BLaER1 treated with 17β-estradiol and CSF1 and Interleukin-3, amounts not matched to agents 10 nM and 100 nM (cell line): Measurements from ENCODE around the gene CCL18.
"Not testable (repeated sequence)": the region's sequence is repeated elsewhere in the genome, so short reads cannot be mapped to it uniquely, and the experiment has no call there.

Experiments used
- H3K27ac ChIP-seq, 11 experiments: shearing (Covaris generic); formaldehyde crosslinking; 2 replicates each; pipeline ENCODE4 v1.8.1; 2022
- H3K27me3 ChIP-seq, 11 experiments: shearing (Covaris generic); formaldehyde crosslinking; 2 replicates each; pipeline ENCODE4 v1.8.1; 2022
- H3K36me3 ChIP-seq, 11 experiments: shearing (Covaris generic); formaldehyde crosslinking; 2 replicates each; pipeline ENCODE4 v1.8.1; 2022
- H3K4me1 ChIP-seq, 10 experiments: shearing (Covaris generic); formaldehyde crosslinking; 2 replicates each; pipeline ENCODE4 v1.8.1; 2022
- H3K4me2 ChIP-seq, 11 experiments: shearing (Covaris generic); formaldehyde crosslinking; 2 replicates each; pipeline ENCODE4 v1.8.1; 2022
- H3K4me3 ChIP-seq, 10 experiments: shearing (Covaris generic); formaldehyde crosslinking; 2 replicates each; pipeline ENCODE4 v1.8.1; 2022
- H3K9ac ChIP-seq, 11 experiments: shearing (Covaris generic); formaldehyde crosslinking; 2 replicates each; pipeline ENCODE4 v1.8.1; 2022
- H3K9me3 ChIP-seq, 11 experiments: shearing (Covaris generic); formaldehyde crosslinking; replicated peaks in 1 of 11; 2 replicates each; pipeline ENCODE4 v1.8.1; 2022
- H4K20me1 ChIP-seq, 11 experiments: shearing (Covaris generic); formaldehyde crosslinking; 2 replicates each; pipeline ENCODE4 v1.8.1; 2022
- Cebpa-rat ChIP-seq, 11 experiments: shearing (Covaris generic); IDR thresholded peaks; 2 replicates each; pipeline ENCODE4 v1.8.1; 2022

CCL18 gene

DNA sequence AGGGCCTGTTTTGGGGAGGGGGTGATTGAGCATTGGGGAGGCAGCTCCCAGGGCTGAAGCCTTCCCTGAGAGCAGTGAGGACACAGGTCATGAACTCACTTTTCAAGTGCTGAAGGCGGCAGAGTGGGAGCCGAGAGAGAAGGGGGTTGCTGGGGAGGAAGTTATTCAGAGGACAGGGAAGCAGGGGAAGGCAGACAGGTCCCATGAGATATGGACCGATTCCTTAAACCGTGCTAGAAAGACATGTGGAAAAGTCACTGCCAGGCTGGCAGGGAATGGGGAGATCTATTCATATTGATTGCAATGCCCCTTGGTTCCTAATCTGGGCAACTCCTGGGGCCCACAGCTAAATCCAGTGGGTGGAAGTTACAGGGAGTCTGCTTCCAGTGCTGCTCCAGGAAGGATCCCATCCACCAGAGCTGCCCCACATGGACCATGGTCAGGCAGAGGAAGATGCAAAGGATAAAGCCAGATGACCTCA lies 40.7 kb downstream of the CCL18 start:
- peaks cover 0 to 5% (median 0%) of the 10 kb centered on the region in 11 experiments; a peak in 1 of 22 replicates for H3K36me3 ChIP-seq
- H3K27ac ChIP-seq, result peak overlapping the region; percentile 64 to 88 (median 74)
- H3K4me2 ChIP-seq, result peak overlapping the region; percentile 77 to 95 (median 85)
- peaks cover 44 to 80% (median 67%) of the 10 kb centered on the region in 10 experiments for H3K4me1 ChIP-seq
- H3K27me3 ChIP-seq, result no peaks in the 10 kb centered on the region
- peak overlapping the region in 9 of 10 experiments; percentile 23 to 59 (median 41); a peak in 15 of 20 replicates for H3K4me3 ChIP-seq
- TF ChIP-seq Cebpa-rat (IDR thresholded peaks at IDR 0.05), result no peak
- no peaks in the 10 kb centered on the region for H4K20me1 ChIP-seq
- H3K9me3 ChIP-seq, result peaks cover 0 to 1% (median 0%) of the 10 kb centered on the region in 11 experiments; a peak in 1 of 22 replicates
- H3K9ac ChIP-seq, result peak overlapping the region; percentile 43 to 81 (median 72); a peak in 21 of 22 replicates

DNA sequence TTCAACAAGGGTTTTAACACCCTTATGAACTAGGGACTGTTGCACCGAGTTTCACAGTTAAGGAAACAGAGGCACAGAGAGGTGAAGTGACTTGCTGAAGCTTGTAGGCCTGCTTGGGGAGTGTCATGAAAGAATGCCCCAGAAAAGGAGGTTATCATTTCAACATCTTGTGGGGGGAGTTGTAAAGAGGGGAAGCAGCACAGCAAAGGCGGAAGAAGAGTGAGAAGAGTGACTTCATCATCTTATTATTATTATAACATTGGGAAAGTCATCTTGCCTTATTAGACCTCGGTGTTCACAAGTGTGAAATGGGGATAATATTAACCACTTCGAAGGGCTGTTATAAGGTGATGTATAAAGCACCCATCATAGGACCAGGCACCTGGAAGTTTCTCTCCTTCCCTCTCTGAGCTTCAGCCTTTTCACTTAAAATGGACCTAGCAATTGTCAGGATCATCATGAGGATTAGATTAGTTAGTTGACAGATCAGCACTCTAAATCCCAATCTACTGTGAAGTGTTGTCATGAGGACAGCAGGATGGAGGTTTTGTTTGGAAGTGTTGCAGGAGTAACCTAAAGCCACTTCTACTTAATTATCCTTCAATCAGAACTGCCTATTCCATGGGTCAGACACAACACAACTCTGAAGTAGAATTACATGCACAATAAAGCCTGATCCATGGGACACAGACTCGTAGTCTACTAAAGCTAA lies 41.9 kb downstream of the CCL18 start:
- Histone ChIP-seq H3K27me3 (no peaks in the 10 kb centered on the region), H3K4me1 (peaks cover 39 to 71% (median 58%) of the 10 kb centered on the region in 10 experiments), H3K9me3 (peaks cover 0 to 13% (median 4%) of the 10 kb centered on the region in 11 experiments; a peak in 12 of 22 replicates), H4K20me1 (no peaks in the 10 kb centered on the region), H3K36me3 (peaks cover 0 to 5% (median 0%) of the 10 kb centered on the region in 11 experiments; a peak in 1 of 22 replicates), H3K4me2 (peak overlapping the region in 10 of 11 experiments; percentile 77 to 95 (median 86); a peak in 20 of 22 replicates), H3K4me3 (peak overlapping the region in 2 of 10 experiments; percentile 50 to 55; a peak in 4 of 20 replicates), H3K9ac (peak overlapping the region in 3 of 11 experiments; percentile 72 to 81 (median 74); a peak in 4 of 22 replicates), H3K27ac (peak overlapping the region in 6 of 11 experiments; percentile 71 to 84 (median 76); a peak in 9 of 22 replicates)
- no peak for TF ChIP-seq Cebpa-rat (IDR thresholded peaks at IDR 0.05)

DNA sequence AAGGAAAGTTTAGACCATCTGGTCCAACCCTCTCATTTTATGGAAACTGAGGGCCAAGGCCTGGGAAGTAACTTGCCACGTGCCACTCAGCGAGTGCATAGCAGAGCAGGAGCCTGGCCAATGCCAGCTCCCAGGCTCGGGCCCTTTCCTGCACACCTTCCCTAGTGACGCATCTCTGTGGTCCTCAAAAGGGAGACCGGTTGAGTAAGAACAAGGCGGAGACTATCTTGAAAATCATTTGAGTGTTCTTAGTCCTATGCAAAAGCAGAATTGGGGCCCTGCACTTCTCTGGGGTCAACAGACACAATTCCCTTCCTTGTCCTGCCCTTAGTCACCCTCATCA lies 42.4 kb downstream of the CCL18 start:
- H3K9ac ChIP-seq, result peak overlapping the region in 2 of 11 experiments; percentile 35 to 42; a peak in 2 of 22 replicates
- no peaks in the 10 kb centered on the region for H3K27me3 ChIP-seq
- peak overlapping the region in 2 of 10 experiments; percentile 50 to 55; a peak in 3 of 20 replicates for H3K4me3 ChIP-seq
- H3K27ac ChIP-seq, result peak overlapping the region in 5 of 11 experiments; percentile 1 to 84 (median 9); a peak in 5 of 22 replicates
- no peak for TF ChIP-seq Cebpa-rat (IDR thresholded peaks at IDR 0.05)
- H3K4me1 ChIP-seq, result peaks cover 41 to 71% (median 58%) of the 10 kb centered on the region in 10 experiments
- H3K9me3 ChIP-seq, result peaks cover 5 to 18% (median 9%) of the 10 kb centered on the region in 11 experiments; a peak in 17 of 22 replicates
- peaks cover 0 to 5% (median 0%) of the 10 kb centered on the region in 11 experiments; a peak in 1 of 22 replicates for H3K36me3 ChIP-seq
- no peaks in the 10 kb centered on the region for H4K20me1 ChIP-seq
- peak overlapping the region in 9 of 11 experiments; percentile 82 to 95 (median 88); a peak in 11 of 22 replicates for H3K4me2 ChIP-seq

DNA sequence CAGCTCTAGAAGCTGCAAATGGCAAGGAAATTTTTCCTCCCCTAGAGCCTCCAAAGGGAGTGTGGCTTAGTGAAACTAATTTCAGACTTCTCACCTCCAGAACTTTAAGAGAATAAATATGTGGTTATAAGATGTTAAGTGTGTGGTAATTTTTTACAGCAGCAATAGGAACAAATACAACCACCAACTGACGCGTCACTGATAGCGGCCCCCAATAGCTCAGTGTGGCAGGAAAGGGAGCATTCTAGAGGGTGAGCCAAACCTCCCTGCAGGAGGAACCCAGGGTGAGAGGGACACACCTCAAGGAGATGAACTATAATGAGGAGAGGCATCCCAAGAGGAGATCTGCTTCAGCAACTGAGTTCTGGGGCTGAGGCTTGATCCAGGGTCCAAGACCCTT lies 43.6 kb downstream of the CCL18 start:
- Histone ChIP-seq H3K36me3 (peaks cover 0 to 12% (median 0%) of the 10 kb centered on the region in 11 experiments; a peak in 2 of 22 replicates), H3K4me2 (peak overlapping the region in 10 of 11 experiments; percentile 7 to 93 (median 52); a peak in 16 of 22 replicates), H3K4me1 (peaks cover 34 to 65% (median 53%) of the 10 kb centered on the region in 10 experiments), H3K9me3 (peaks cover 17 to 30% (median 21%) of the 10 kb centered on the region in 11 experiments), H3K27ac (peak overlapping the region in 4 of 11 experiments; percentile 41 to 84 (median 62); a peak in 8 of 22 replicates), H4K20me1 (no peaks in the 10 kb centered on the region), H3K9ac (no peak overlapping the region; a peak in 1 of 22 replicates), H3K4me3 (no peak overlapping the region), H3K27me3 (no peaks in the 10 kb centered on the region)
- no peak for TF ChIP-seq Cebpa-rat (IDR thresholded peaks at IDR 0.05)

DNA sequence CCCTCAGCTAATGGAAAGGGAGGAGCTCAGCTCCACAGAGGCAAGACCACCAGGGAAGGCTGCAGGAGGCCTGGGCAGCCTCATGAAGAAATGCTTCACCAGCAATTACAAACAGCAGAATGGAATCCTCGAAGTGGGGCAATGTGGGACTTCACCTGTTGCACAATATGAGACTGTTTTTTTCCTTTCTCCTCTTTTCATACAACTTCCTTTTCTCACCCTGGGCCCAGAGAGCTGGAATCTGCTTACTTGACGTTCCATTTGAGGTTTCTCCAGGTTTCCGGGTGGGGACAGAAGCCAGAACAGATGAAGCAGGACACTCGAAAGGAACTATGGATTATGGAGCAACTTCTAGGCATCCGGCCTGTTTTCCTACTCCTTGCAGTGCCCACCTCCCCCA lies 44.2 kb downstream of the CCL18 start:
- not testable (repeated sequence) for H3K4me3 ChIP-seq, H4K20me1 ChIP-seq, H3K9ac ChIP-seq, H3K27me3 ChIP-seq
- peak overlapping the region in 10 of 11 experiments; percentile 7 to 93 (median 52); a peak in 15 of 22 replicates for H3K4me2 ChIP-seq
- H3K4me1 ChIP-seq, result peaks cover 28 to 59% (median 47%) of the 10 kb centered on the region in 10 experiments
- TF ChIP-seq Cebpa-rat (IDR thresholded peaks at IDR 0.05), result peak in 8 of 11 experiments; percentile 18 to 81 (median 56); a peak in 9 of 22 replicates
- peak overlapping the region in 5 of 11 experiments; percentile 18 to 84 (median 49); a peak in 9 of 22 replicates for H3K27ac ChIP-seq
- H3K36me3 ChIP-seq, result peaks cover 0 to 14% (median 0%) of the 10 kb centered on the region in 11 experiments; a peak in 2 of 22 replicates
- peaks cover 22 to 36% (median 27%) of the 10 kb centered on the region in 11 experiments for H3K9me3 ChIP-seq

DNA sequence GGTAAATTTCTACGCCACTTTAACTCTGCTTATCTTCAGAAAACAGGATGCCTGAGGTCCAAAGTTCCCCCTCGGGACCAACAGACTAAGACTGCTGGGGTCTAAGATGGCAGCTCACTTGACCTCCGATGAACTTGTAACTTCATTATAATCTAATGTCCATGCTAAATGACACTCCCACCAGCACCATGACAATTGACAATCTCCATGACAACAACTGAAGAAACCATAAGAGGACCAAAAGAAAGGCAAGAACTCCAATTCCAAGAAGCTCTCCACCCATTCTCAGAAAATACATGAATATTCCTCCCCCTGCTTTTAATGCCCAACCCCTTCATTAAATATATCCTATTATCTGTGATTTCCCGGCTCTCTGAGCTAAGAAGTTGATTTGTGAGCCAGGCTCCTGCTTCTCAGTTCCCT lies 47.0 kb downstream of the CCL18 start:
- Histone ChIP-seq H3K9me3 (peaks cover 25 to 54% (median 39%) of the 10 kb centered on the region in 11 experiments), H3K4me3 (no peak overlapping the region), H3K4me1 (peaks cover 5 to 32% (median 19%) of the 10 kb centered on the region in 10 experiments; a peak in 18 of 20 replicates), H4K20me1 (no peaks in the 10 kb centered on the region), H3K36me3 (peaks cover 0 to 14% (median 0%) of the 10 kb centered on the region in 11 experiments; a peak in 1 of 22 replicates), H3K4me2 (peak overlapping the region in 1 of 11 experiments; percentile 9; a peak in 1 of 22 replicates), H3K9ac (no peak overlapping the region), H3K27me3 (no peaks in the 10 kb centered on the region), H3K27ac (no peak overlapping the region)
- no peak for TF ChIP-seq Cebpa-rat (IDR thresholded peaks at IDR 0.05)

DNA sequence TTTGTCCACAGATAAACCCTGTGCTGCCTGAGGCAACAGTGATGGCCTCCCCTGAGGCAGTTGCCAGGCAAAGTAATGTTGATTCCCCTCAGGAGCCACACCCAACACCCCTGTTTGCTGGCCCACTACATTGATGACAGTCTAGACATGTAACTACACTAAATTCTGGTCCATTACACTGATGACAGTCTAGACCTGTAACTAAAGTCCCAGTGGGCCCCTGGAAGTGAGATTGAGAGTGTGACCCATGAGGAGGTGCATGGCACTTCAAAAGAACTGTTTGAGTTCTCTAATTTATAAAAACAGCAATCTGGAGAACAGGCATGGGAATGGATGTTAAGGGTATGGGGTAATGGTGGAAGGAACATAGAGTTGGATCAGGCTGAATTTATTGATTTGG lies 48.5 kb downstream of the CCL18 start:
- Histone ChIP-seq H3K4me2 (no peak overlapping the region), H3K27ac (no peak overlapping the region), H3K9ac (no peak overlapping the region), H3K4me3 (no peak overlapping the region), H3K9me3 (peaks cover 25 to 54% (median 39%) of the 10 kb centered on the region in 11 experiments), H4K20me1 (no peaks in the 10 kb centered on the region), H3K27me3 (no peaks in the 10 kb centered on the region), H3K36me3 (peaks cover 0 to 14% (median 0%) of the 10 kb centered on the region in 11 experiments; a peak in 1 of 22 replicates), H3K4me1 (peaks cover 4 to 26% (median 12%) of the 10 kb centered on the region in 10 experiments; a peak in 17 of 20 replicates)
- TF ChIP-seq Cebpa-rat (IDR thresholded peaks at IDR 0.05), result no peak

DNA sequence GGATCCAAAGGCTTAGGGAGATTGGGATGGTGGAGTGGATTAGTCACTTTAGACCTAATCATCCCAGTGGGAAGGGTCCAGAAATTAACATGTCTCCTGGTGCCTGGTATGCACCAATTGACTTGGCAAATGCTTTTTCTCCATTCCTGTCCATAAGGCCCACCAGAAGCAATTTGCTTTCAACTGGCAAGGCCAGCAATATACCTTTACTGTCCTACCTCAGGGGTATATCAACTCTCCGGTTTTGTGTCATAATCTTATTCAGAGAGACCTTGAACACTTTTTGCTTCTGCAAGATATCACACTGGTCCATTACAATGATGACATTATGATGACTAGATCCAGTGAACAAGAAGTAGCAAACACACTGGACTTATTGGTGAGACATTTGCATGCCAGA lies 49.1 kb downstream of the CCL18 start:
- not testable (repeated sequence) for H3K4me2 ChIP-seq, H4K20me1 ChIP-seq, H3K27me3 ChIP-seq, H3K4me3 ChIP-seq, H3K9ac ChIP-seq, H3K27ac ChIP-seq
- H3K36me3 ChIP-seq, result peaks cover 0 to 14% (median 0%) of the 10 kb centered on the region in 11 experiments; a peak in 1 of 22 replicates
- H3K4me1 ChIP-seq, result peaks cover 3 to 25% (median 7%) of the 10 kb centered on the region in 10 experiments; a peak in 17 of 20 replicates
- H3K9me3 ChIP-seq, result peaks cover 25 to 54% (median 39%) of the 10 kb centered on the region in 11 experiments

DNA sequence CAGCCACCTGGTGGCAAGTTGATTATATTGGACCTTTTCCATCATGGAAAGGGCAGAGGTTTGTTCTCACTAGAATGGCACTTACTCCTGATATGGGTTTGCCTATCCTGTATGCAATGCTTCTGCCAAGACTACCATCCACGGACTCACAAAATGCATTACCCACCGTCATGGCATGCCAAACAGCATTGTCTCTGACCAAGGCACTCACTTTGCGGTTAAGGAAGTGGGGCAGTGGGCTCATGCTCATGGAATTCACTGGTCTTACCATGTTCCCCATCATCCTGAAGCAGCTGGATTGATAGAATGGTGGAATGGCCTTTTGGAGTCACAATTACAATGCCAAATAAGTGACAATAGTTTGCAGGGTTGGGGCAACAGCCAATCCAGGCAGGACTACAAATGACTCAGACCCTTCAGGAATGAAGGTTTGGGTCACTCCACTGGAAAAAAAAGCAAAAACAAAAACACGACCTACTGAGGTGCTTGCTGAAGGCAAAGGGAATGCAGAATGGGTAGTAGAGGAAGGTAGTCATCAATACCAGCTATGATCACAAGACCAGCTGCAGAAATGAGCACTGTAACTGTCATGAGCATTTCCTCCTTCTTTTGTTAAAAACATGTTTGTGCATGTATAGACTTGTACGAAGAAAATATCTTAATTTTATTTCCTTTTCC lies 51.0 kb downstream of the CCL18 start:
- not testable (repeated sequence) for H3K9ac ChIP-seq, H3K27me3 ChIP-seq, H3K4me2 ChIP-seq, H3K27ac ChIP-seq, H3K4me3 ChIP-seq, H4K20me1 ChIP-seq
- H3K4me1 ChIP-seq, result peaks cover 0 to 21% (median 2%) of the 10 kb centered on the region in 10 experiments; a peak in 7 of 20 replicates
- H3K36me3 ChIP-seq, result peaks cover 0 to 14% (median 0%) of the 10 kb centered on the region in 11 experiments; a peak in 1 of 22 replicates
- peaks cover 24 to 62% (median 40%) of the 10 kb centered on the region in 11 experiments for H3K9me3 ChIP-seq

DNA sequence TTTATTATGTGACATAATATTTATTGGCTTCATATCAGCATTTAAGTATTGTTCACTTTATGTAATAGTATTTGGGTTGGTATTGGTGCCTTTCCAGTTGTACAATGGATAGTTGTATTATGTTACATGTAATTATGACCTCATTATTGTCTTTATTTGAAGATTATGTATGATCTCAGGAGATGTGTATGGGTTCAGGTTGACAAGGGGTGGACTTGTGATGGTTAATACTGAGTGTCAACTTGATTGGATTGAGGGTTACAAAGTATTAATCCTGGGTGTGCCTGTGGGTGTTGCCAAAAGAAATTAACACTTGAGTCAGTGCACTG lies 51.5 kb downstream of the CCL18 start:
- not testable (repeated sequence) for H3K27me3 ChIP-seq, H3K9ac ChIP-seq, H3K4me2 ChIP-seq, H3K4me3 ChIP-seq, H4K20me1 ChIP-seq, H3K27ac ChIP-seq
- Histone ChIP-seq H3K4me1 (peaks cover 0 to 21% (median 2%) of the 10 kb centered on the region in 10 experiments; a peak in 7 of 20 replicates), H3K36me3 (peaks cover 0 to 14% (median 0%) of the 10 kb centered on the region in 11 experiments; a peak in 1 of 22 replicates), H3K9me3 (peaks cover 22 to 62% (median 40%) of the 10 kb centered on the region in 11 experiments)
